AG08396 (cell line): ENCODE results near the gene MYO5B.

ENCODE experiments used
- DNase-seq: peaks from one replicate; pipeline ENCODE4 v3.0.0; 2012; ENCODE audit warnings: low spot score, mixed read lengths

MYO5B gene

DNA sequence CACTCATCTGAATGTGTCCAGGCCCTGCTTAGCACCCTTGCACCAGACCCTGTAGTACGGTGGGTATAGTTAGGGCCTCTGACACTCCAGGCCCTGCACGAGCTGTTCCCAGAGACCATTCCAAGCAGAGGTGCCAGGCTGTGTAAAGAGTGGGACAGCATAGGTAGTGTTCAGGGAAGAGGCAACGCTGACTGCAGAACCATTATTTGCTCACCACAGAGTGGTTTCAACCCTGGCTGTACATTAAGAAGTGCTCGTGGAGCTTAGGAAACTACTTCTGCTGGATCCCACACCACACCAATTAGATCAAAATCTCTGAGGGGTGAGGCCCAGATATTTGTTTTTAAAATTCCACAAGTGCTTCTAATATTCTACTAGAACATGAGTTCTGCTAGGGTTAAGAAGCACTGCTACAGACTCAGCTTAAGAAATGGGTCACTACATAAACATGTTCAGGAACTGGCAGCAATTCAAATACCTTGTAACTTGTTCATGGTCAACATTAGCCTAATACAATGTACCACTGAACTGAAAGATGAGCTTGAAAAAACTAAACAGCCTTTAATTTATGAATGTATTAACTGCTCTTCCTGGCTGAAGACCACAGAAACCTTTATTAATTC is 183.0 kb downstream of the MYO5B start:
- DNase-seq: peak; percentile 43

DNA sequence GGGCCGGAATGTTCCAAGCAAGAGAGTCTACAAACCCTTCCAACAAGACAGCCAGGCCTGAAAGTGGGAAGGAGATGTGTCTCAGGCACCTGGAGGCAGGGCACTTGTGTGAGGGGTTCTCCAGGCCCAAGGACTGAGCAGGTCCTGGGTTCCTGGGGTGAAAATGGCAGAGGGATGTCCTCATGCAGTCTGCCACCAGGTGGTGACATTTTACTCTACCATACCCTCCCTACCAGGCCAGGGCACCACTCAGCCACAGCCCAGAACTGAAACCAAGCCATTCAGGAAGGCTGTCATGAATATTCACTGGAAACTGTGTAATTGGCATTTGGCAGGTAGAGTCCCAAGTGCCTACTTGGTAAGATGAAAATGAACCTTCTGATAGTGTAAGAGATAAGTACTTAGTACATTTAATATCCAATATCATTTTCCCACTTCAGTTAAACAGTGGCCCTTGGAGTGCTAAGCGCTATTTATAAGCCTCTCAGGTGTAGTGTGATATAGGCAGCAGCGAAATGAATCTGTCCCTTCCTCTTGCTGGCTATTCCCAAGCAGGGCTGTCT is 185.1 kb downstream of the MYO5B start:
- DNase-seq: peak; percentile 46

DNA sequence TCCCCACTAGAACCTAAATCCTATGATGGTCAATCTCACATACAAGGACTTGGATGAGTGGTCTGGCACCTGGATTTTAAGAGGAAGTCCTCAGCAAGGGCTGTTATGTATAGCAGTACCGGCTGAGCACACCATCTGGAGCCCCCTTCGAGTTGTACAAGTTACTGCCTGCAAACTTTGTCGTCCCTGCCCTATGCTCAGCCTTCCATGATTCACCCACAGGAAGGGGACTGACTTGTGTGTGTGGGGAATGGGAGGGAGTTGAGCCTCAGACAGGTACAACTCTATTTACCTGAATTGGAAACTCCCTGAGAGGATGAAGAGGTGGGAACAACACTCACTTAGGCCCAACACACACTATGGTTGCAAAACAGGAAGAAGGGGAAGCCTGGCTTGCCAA is 186.6 kb downstream of the MYO5B start:
- DNase-seq: no peak

DNA sequence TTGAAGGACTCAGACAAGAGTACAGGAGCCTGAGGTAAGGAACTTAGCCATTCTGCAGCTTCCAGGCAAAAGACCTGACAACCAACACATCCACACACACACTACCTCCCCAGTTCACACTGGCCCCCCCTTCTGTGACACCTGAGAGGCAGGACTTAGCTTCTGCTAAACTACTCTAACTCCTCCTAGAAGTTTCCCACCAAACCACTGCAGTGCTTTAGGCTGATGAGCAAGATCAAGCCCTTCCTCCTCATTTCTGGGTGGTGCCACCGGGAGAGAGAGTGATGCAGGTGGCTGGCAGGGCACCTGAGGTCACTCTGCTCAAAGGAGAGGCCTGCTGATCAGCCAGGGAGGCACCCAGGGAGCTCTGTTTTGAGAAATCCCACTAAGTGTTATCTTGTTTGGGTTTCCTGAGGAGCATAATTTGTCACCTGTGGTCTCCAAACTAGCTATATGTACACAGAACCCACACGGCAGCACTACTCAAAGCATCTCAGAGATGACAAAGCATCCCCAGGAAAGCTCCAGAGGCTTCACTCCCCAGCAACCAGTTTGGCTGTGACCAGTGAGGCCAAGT is 188.4 kb downstream of the MYO5B start:
- no peak for DNase-seq

DNA sequence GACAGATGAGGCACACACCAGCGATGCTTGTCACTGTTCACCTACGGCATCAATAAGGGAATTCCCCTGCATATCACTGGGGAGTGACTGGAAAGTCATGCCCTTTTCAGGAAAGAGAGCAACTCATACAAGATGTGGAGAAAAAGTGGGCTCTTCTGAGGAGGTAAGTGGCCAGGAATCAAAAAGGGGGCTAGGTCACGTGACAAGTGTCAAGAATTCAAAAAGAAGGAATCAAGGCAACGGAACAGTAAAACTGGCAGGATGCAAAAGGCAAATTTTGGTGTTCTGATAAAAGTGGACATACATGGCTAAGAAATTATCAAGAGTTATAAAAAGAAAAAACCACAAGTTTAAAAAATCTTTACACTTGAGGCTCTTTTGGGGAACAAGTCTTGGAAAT is 190.9 kb downstream of the MYO5B start:
- no peak for DNase-seq

- DNase-seq: no peak
Observed at GRCh38 chr18:50002781-50003180, 192.2 kb downstream of the MYO5B start.

- DNase-seq: no peak
Observed at GRCh38 chr18:50000227-50000626, 194.7 kb downstream of the MYO5B start.

- no peak for DNase-seq
Observed at GRCh38 chr18:49999128-49999527, 195.8 kb downstream of the MYO5B start.

GRCh38 chr18:49997558-49997957 is 197.4 kb downstream of the MYO5B start:
- DNase-seq: no peak

DNA sequence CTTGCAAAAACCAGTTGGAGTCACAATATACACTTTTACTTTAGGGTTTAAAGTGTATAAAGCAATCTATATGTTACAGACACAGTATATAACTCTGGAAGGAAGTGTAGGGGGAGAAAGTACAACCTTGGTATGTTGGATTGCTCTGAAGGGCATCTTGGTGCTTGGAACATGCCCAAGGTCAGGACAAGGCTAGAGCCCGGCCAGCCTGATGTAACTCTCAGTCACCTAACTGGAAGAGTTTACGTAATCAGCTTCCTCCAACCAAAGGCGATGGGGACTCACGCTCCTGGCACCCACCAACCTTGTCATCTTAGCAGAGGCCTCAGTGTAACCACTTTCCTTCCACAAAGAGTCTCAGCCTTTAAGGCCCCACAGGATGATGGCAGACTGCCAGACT is 200.5 kb downstream of the MYO5B start:
- no peak for DNase-seq

DNA sequence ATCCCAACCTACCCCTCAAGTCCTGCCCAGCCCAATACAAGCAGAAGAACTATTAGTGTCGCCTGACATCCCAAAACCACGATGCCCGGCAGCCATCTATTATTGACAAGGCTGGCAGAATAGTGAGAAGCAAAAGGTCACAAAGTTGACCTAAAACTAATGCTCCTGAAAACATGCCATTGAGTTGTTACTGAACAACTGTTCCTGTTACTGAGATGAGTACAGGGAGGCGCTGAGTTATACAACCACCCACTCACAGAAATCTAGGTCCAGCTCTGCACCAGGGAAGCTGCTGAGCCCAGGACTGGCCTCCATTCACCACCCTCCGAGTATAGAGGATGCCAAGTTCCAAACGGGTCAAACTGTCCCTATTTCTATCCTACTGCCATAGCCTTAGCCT is 201.6 kb downstream of the MYO5B start:
- DNase-seq: no peak

GRCh38 chr18:49988733-49989132 is 206.2 kb downstream of the MYO5B start:
- no peak for DNase-seq

DNA sequence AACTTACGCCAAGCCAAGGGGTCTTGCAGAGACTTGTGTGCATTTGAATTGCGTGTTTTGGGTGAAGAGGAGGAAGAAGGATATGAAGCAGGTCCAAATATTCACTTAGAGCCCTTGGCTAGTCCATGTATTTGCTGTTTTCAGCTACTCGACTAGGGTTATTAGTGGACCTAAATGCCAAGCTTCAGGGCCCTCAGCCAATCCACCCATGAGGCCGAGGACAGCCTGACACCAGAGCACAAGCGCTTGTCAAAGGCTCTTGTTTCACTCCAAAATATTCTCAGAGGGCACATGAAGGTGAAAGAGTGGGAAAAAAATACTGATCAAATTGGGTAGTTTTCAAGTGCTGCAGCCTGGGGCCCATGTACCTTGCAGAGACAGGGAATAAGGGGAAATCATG is 206.8 kb downstream of the MYO5B start:
- no peak for DNase-seq

GRCh38 chr18:49985236-49985635 is 209.7 kb downstream of the MYO5B start:
- DNase-seq: no peak

DNA sequence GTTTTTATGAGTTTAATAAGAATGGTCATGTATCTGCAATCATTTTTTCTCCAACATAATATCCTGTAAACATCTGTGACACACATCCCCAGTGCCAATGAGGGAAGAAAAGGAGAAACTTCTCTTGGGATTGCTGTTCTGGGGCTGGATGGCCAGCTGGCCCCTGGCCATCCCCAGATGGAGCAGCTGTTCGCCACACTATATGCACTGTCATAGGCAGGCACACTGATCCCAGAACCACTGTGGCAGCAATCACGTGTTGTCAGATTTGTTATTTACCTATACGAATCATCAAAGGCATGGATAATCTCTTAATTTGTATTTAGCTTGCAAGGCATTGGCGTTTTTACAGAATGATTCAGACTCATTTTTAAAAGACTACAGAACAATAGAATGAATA is 214.1 kb downstream of the MYO5B start:
- DNase-seq: no peak

DNA sequence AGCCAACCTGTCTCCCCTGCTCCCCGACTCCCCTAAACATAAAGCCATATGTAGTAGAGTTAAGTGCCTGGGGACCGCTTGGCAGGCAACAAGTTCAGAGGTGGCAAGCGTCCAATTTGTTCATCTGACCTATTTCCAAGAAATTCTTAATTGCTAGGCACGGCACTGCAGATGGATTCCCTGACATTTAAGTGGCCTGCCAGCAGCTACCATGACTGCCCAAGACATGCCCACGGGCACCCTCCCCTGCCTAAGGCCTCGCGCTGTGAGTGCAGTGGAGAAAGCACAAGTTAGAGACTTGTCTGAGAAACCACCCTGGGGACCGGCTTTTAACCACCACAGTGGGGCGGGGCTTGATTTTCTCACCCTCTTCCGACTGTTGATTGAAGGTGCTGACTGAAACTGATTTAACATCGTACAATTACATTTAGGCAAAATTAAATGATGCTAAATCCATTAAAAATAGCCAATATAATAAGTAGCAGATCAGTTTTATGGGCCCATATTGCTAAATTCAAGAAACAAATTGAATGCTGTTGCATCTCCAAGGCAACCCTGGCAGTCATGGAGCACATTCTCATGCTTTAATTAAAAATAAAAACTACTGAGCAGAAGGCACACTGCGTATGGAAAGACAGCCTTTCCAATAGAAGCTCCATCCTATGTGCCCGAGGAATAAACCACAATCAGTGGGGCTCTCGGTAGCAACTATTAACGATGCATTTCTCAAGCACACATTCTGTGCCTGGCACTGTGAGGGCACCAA is 218.0 kb downstream of the MYO5B start:
- DNase-seq: no peak

DNA sequence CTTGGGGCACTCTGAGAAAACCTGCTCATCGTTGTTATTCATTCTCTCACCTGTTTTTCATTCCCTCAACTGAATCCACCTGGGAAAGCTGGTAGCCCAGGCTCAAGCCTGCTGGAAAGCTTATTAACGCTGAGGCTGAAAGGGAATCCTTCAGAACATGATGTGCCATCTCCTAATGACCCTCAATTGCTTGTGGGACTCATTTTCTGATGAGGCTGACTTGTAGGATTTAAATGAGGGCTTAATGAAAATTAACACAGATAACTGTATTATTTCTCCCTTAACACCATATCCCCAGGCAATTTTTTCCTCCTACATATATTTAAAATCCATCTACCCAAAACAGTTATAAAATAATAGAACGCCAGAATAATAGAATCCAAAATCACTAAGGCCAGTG is 218.9 kb downstream of the MYO5B start:
- no peak for DNase-seq

- DNase-seq: no peak
Observed at GRCh38 chr18:49974079-49974478, 220.9 kb downstream of the MYO5B start.

GRCh38 chr18:49973592-49973991 is 221.4 kb downstream of the MYO5B start:
- no peak for DNase-seq

DNA sequence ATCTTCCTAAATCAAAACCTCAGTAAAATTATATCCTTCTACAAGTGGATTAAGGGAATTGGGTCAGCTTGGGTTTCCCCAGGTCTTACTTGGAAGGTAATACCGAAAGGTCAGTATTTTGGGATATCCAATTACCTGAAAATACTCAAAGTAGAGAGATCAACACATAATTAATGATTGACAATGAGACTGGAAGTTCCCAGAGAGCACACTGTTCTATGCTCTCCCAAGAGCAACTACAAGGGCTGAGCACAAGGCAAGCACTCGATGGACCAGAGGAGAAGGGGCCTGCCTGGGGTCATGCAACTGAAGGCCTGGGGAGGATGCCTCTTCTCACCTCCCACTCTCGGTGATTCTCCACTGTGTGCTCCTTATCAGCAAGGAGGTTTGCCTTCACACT is 222.4 kb downstream of the MYO5B start:
- DNase-seq: no peak

- no peak for DNase-seq
Observed at GRCh38 chr18:49971462-49971861, 223.5 kb downstream of the MYO5B start.

DNA sequence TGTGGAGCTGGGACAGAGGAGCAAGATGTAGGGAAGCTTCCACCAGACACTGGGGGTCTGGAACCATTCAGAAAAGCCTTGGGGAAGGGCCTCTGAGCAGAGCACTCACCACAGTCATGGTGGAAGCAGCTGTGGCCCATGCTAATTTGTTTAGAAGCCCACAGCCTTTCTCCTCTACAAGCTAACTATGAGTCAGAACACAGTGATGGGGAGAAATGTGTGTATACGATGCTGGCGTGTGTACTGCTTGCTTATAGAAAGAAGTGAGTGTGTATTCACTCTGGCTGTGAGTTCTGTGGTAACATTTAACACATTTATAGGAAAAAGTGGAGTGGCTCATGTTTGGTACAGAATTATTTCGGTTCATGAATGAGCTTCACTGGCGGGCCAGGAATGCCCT is 224.6 kb downstream of the MYO5B start:
- no peak for DNase-seq

GRCh38 chr18:49968644-49969309 is 226.2 kb downstream of the MYO5B start:
- no peak for DNase-seq
